Gastrocnemius medialis (tissue), 4 donors: ENCODE results near the gene DIPK1A. TPM values are rescaled to one million over a fixed set of nuclear protein-coding genes. Genes with fewer than 3 reads are reported as not detected.

Experiments used
- ATAC-seq, 2 donors: fragments of 150-250 bp; one replicate each; pipeline ENCODE4 v1.9.1; 2016
- DNase-seq, 2 donors: peaks; one replicate each; pipeline ENCODE4 v3.0.0-alpha.2; 2019
- H3K27ac ChIP-seq, 4 donors: fragments of 200-600 bp; sonication (generic); 1 replicate in 1 of 4; 2 replicates in 3 of 4; pipeline ENCODE4 v1.5.1; 2016 to 2018; ENCODE audit warnings: mild to moderate bottlenecking in 2 of 4, moderate library complexity in 1 of 4
- H3K27me3 ChIP-seq, 3 donors: fragments of 200-600 bp; sonication (generic) in 2 of 3; 1 replicate in 1 of 3; 2 replicates in 2 of 3; pipeline versions ENCODE4 v1.5.1 to v1.6.0; 2016 to 2019; ENCODE audit warnings: mild to moderate bottlenecking in 1 of 3, moderate library complexity in 1 of 3
- H3K36me3 ChIP-seq, 2 donors: fragments of 200-600 bp; sonication (generic) in 1 of 2; one replicate each; pipeline ENCODE4 v1.5.1; 2017 to 2018
- H3K4me1 ChIP-seq, 2 donors: fragments of 200-600 bp; sonication (generic) in 1 of 2; one replicate each; pipeline ENCODE4 v1.5.1; 2016 to 2017; ENCODE audit warnings: mild to moderate bottlenecking in 2 of 2
- H3K4me3 ChIP-seq, 4 donors: fragments of 200-600 bp; sonication (generic) in 3 of 4; 1 replicate in 1 of 4; 2 replicates in 3 of 4; pipeline ENCODE4 v1.5.1; 2016 to 2019; ENCODE audit warnings: mild to moderate bottlenecking in 2 of 4
- H3K9me3 ChIP-seq, 3 donors: fragments of 200-600 bp; sonication (generic) in 2 of 3; 1 replicate in 1 of 3; 2 replicates in 2 of 3; pipeline ENCODE4 v1.5.1; 2016 to 2019
- CTCF ChIP-seq, 5 experiments: fragments of 450-650 bp in 3 of 5; fragments of 200-600 bp in 2 of 5; sonication (generic) in 2 of 5; IDR thresholded peaks in 4 of 5; conservative IDR thresholded peaks in 1 of 5; 1 replicate in 4 of 5; 2 replicates in 1 of 5; pipeline ENCODE4 v1.5.1; 2016 to 2019; ENCODE audit warnings: antibody characterized with exemption in 5 of 5, mild to moderate bottlenecking in 3 of 5, moderate library complexity in 3 of 5
- POLR2A ChIP-seq, 2 donors: fragments of 450-650 bp; IDR thresholded peaks; one replicate each; pipeline ENCODE4 v1.6.1; 2017; ENCODE audit warnings: antibody characterized with exemption in 2 of 2, mild to moderate bottlenecking in 2 of 2, moderate library complexity in 2 of 2
- in situ Hi-C, 4 donors: fragments of 200-750 bp; cut with MboI; loops; one replicate each; pipeline versions ENCODE4 v1.15.0 to v1.8.0; 2017; ENCODE audit warnings: low sequenced_read_pairs in 4 of 4
- intact Hi-C: fragments of 100-400 bp; cut with DNase I; formaldehyde crosslinking; loops from one replicate; pipeline ENCODE4 v1.15.1; 2023; ENCODE audit warnings: low total_unique reads
- total RNA-seq, 4 donors: library from RNA; depleted of rRNA; stranded (reverse); fragments of >200 nt; gene quantifications; one replicate each; pipeline versions ENCODE4 v1.1.0 to v1.2.3, GENCODE V29; 2016

DIPK1A gene
- total RNA-seq, 4 donors from 2014 or later = 3.3 to 9.2 (median 4.7) TPM

GRCh38 chr1:92883297-92883696, 78.0 kb downstream of the DIPK1A start:
- ATAC-seq = no peak
- Histone ChIP-seq H3K4me1 (peaks cover under 1 to 2% of the 10 kb centered on the region in 2 donors), H3K27me3 (no peaks in the 10 kb centered on the region), H3K4me3 (no peak overlapping the region), H3K36me3 (no peaks in the 10 kb centered on the region), H3K9me3 (no peaks in the 10 kb centered on the region), H3K27ac (no peak overlapping the region)
- no peak for TF ChIP-seq POLR2A (IDR thresholded peaks at IDR 0.05)
- no peak for TF ChIP-seq CTCF (IDR thresholded peaks at IDR 0.05 in 4 of 5, conservative IDR thresholded peaks at IDR 0.05 in 1 of 5)
- in situ Hi-C loops (no loop called here), intact Hi-C loops (no loop called here)
- no peak for DNase-seq

DNA sequence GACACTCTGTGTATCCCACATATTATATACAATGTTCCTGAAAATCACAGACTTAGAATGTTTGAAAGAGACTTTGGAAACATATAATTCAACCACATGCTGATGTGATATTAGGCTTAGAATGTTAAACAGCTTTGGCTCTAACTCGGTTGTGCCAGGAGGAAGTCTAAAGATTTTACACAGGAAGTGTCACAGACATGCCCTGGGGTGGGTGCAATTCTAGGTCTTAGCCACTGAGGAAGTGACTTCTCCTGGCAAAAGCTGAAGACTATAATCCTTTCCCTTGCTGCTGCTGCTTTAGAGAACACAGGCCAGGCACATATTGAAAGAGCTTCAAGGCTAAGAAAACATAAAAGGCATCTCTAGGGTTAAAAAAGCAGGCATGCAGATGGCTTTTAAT, 78.4 kb downstream of the DIPK1A start:
- no peak for DNase-seq
- TF ChIP-seq CTCF (IDR thresholded peaks at IDR 0.05 in 4 of 5, conservative IDR thresholded peaks at IDR 0.05 in 1 of 5) (no peak), POLR2A (IDR thresholded peaks at IDR 0.05) (no peak)
- Histone ChIP-seq H3K9me3 (no peaks in the 10 kb centered on the region), H3K27me3 (no peaks in the 10 kb centered on the region), H3K4me1 (peaks cover 5 to 7% of the 10 kb centered on the region in 2 donors), H3K36me3 (no peaks in the 10 kb centered on the region), H3K27ac (no peak overlapping the region), H3K4me3 (no peak overlapping the region)
- intact Hi-C loops = no loop called here
- in situ Hi-C loops = no loop called here
- ATAC-seq = no peak

DNA sequence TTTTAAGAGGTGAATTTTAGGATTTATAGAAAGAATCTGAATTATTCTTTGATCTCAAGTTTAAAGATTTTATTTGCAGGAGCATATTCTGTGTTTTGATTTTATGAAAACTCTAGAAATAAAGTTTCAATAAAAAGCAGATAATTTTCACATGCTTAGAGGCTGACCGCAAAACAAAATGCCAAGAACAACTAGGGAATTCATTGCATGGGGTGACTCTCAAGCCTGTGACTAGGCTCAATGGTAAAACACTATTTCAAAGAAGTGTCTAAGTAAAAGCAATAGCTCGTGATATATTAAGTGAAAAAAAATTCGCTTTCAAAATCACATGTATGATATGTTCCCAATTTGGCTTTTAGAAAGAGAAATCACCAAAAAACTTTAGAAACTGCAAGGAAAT, 79.9 kb downstream of the DIPK1A start:
- DNase-seq = no peak
- H3K36me3 ChIP-seq = no peaks in the 10 kb centered on the region
- in situ Hi-C loops = no loop called here
- H3K27me3 ChIP-seq = no peaks in the 10 kb centered on the region
- H3K4me3 ChIP-seq = no peak overlapping the region
- no peak overlapping the region for H3K27ac ChIP-seq
- peaks cover 14 to 21% of the 10 kb centered on the region in 2 donors for H3K4me1 ChIP-seq
- ATAC-seq = no peak
- TF ChIP-seq POLR2A (IDR thresholded peaks at IDR 0.05) (no peak), CTCF (IDR thresholded peaks at IDR 0.05 in 4 of 5, conservative IDR thresholded peaks at IDR 0.05 in 1 of 5) (no peak)
- no peaks in the 10 kb centered on the region for H3K9me3 ChIP-seq
- intact Hi-C loops = no loop called here

- intact Hi-C loops (no loop called here), in situ Hi-C loops (no loop called here)
- H3K9me3 ChIP-seq = no peaks in the 10 kb centered on the region
- no peaks in the 10 kb centered on the region for H3K36me3 ChIP-seq
- H3K27me3 ChIP-seq = no peaks in the 10 kb centered on the region
- DNase-seq (no peak), ATAC-seq (no peak)
- no peak for TF ChIP-seq CTCF (IDR thresholded peaks at IDR 0.05 in 4 of 5, conservative IDR thresholded peaks at IDR 0.05 in 1 of 5)
- no peak for TF ChIP-seq POLR2A (IDR thresholded peaks at IDR 0.05)
- H3K27ac ChIP-seq = no peak overlapping the region
- peaks cover 14 to 21% of the 10 kb centered on the region in 2 donors for H3K4me1 ChIP-seq
- H3K4me3 ChIP-seq = no peak overlapping the region
Observed at GRCh38 chr1:92879316-92879968, 81.8 kb downstream of the DIPK1A start.

DNA sequence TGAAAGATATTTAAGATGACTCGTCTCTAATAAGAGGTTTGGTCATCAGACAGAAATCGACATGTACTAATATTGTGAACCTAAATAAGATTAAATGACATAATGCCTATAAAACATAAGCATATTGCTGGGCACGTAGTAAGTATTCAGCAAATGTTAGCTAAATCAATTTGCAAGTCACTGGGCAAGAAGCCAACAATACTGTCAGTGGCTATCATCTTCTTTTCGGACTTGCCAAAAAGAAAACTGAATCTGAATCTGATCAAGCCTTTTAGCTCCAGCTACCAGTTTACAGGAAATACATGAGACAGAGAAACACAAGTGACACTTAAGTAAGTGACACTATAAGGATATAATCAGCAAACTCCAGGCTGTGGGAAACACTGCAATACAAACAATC, 83.5 kb downstream of the DIPK1A start:
- Histone ChIP-seq H3K4me1 (peaks cover 14 to 21% of the 10 kb centered on the region in 2 donors), H3K4me3 (no peak overlapping the region), H3K9me3 (no peaks in the 10 kb centered on the region), H3K36me3 (no peaks in the 10 kb centered on the region), H3K27me3 (no peaks in the 10 kb centered on the region), H3K27ac (peak overlapping the region in 2 of 4 donors; percentile 4 to 40)
- ATAC-seq = no peak
- DNase-seq = no peak
- in situ Hi-C loops = no loop called here
- TF ChIP-seq CTCF (IDR thresholded peaks at IDR 0.05 in 4 of 5, conservative IDR thresholded peaks at IDR 0.05 in 1 of 5) = no peak
- TF ChIP-seq POLR2A (IDR thresholded peaks at IDR 0.05) = no peak
- intact Hi-C loops = no loop called here
